ENCODE data around the gene SCYGR1.
"Not testable (repeated sequence)": the region's sequence is repeated elsewhere in the genome, so short reads cannot be mapped to it uniquely, and the experiment has no call there.

Gene SCYGR1

GRCh38 chr2:227402321-227402720, 14.6 kb upstream of the SCYGR1 start:
- no peak for DNase-seq

- DNase-seq: no peak
Observed at GRCh38 chr2:227401550-227401949, 13.8 kb upstream of the SCYGR1 start.

- DNase-seq: no peak
Observed at GRCh38 chr2:227398684-227399670, 11.2 kb upstream of the SCYGR1 start.

- no peak for DNase-seq
Observed at GRCh38 chr2:227397562-227397961, 9.8 kb upstream of the SCYGR1 start.

- DNase-seq: no peak
Observed at GRCh38 chr2:227395556-227395955, 7.8 kb upstream of the SCYGR1 start.

GRCh38 chr2:227394401-227394800, 6.7 kb upstream of the SCYGR1 start:
- DNase-seq: no peak

GRCh38 chr2:227390468-227391256, 2.9 kb upstream of the SCYGR1 start:
- DNase-seq: no peak

GRCh38 chr2:227389661-227390060, 1.9 kb upstream of the SCYGR1 start:
- no peak for DNase-seq

GRCh38 chr2:227389231-227389630, 1.5 kb upstream of the SCYGR1 start:
- DNase-seq: no peak

GRCh38 chr2:227388537-227389011, 825 bp upstream of the SCYGR1 start:
- DNase-seq: no peak

GRCh38 chr2:227386630-227387029, 1.1 kb downstream of the SCYGR1 start:
- no peak for DNase-seq

- DNase-seq: no peak
Observed at GRCh38 chr2:227383686-227384085, 4.1 kb downstream of the SCYGR1 start.

GRCh38 chr2:227382241-227382835, 5.4 kb downstream of the SCYGR1 start:
- not testable (repeated sequence) for DNase-seq

- no peak for DNase-seq
Observed at GRCh38 chr2:227379095-227379494, 8.7 kb downstream of the SCYGR1 start, which contains the start of gene TM4SF20. TM4SF20 (minus strand) TSS chr2:227379306; CDS start chr2:227379268, 38 bp downstream.

- no peak for DNase-seq
Observed at GRCh38 chr2:227378371-227378782, 9.4 kb downstream of the SCYGR1 start.

- DNase-seq: no peak
Observed at GRCh38 chr2:227377467-227378351, 10.0 kb downstream of the SCYGR1 start.

- DNase-seq: no peak
Observed at GRCh38 chr2:227376656-227377396, 10.9 kb downstream of the SCYGR1 start.

- no peak for DNase-seq
Observed at GRCh38 chr2:227374158-227374557, 13.6 kb downstream of the SCYGR1 start.

- DNase-seq: no peak
Observed at GRCh38 chr2:227373389-227373788, 14.4 kb downstream of the SCYGR1 start.

- DNase-seq: no peak
Observed at GRCh38 chr2:227370791-227371312, 16.9 kb downstream of the SCYGR1 start.

- no peak for DNase-seq
Observed at GRCh38 chr2:227370092-227370491, 17.7 kb downstream of the SCYGR1 start.

Measured in activated gamma-delta T cell (primary cell).